ENCODE measurements around the gene MBD2. TPM values are rescaled to one million over a fixed set of nuclear protein-coding genes. Genes with fewer than 3 reads are reported as not detected.

Gene MBD2
- total RNA-seq, 2 experiments from 2014 or later: 39.2 to 176 TPM

- no TSS peak for BruUV-seq (replicated peaks)
- CTCF ChIA-PET (ENCODE audit: unreplicated experiment): no interaction called here
- H3K4me2 ChIP-seq (ENCODE audit: low read length): peak overlapping the region; percentile 97
- peak; percentile 32 for DNase-seq (ENCODE audit: low spot score)
- peaks cover 95% of the 10 kb centered on the region for H3K79me2 ChIP-seq (ENCODE audit: insufficient read depth, low read depth, low read length)
- peaks cover 10% of the 10 kb centered on the region; the same call in 1 of the 2 replicates for H4K20me1 ChIP-seq (ENCODE audit: insufficient read depth, low read length)
- POLR2A ChIA-PET: interaction anchor here (0.7 to 7.3 kb wide), 11 partner anchors 9 to 635 kb away, joined by 3 to 53 read pairs (median 3); no protein-coding TSS in a partner anchor
- H3K9me3 ChIP-seq (ENCODE audit: low read length): no peaks in the 10 kb centered on the region
- TF ChIP-seq CTCF (conservative IDR thresholded peaks at IDR 0.05; ENCODE audit: low read length): no peak
- no peak for TF ChIP-seq EZH2phosphoT487 (IDR thresholded peaks at IDR 0.05; ENCODE audit: borderline replicate concordance, low read depth, low read length)
- H3K9me2 ChIP-seq (ENCODE audit: insufficient read depth, low read length): no peaks in the 10 kb centered on the region
- H3K4me1 ChIP-seq (ENCODE audit: insufficient read depth, low read length, poor library complexity, severe bottlenecking): peaks cover 92% of the 10 kb centered on the region
- H3K27ac ChIP-seq (ENCODE audit: low read depth, low read length, poor library complexity, severe bottlenecking): peak overlapping the region; percentile 98
- peaks cover 50% of the 10 kb centered on the region for H3K36me3 ChIP-seq (ENCODE audit: insufficient read depth, low read length)
- peak overlapping the region; percentile 63 for H3K4me3 ChIP-seq (ENCODE audit: low read depth, low read length, poor library complexity, severe bottlenecking)
- intact Hi-C loops (cut with micrococcal nuclease; ENCODE audit: unreplicated experiment): loop anchor here (1.0 kb wide), 1 partner anchor 11 kb away; no protein-coding TSS in a partner anchor
- no peak overlapping the region for H2AFZ ChIP-seq (ENCODE audit: low read length)
These were observed 14.8 kb downstream of the MBD2 start for GRCh38 chr18:54209471-54210180.

- intact Hi-C loops (cut with micrococcal nuclease; ENCODE audit: unreplicated experiment): no loop called here
These were observed 18.0 kb downstream of the MBD2 start for GRCh38 chr18:54206447-54206846.

More at GRCh38 chr18:54206447-54206846, 18.0 kb downstream of the MBD2 start:
- H3K4me2 ChIP-seq (ENCODE audit: low read length): peak overlapping the region; percentile 44
- POLR2A ChIA-PET: interaction anchor here (2.5 to 7.3 kb wide), 2 partner anchors 12 to 15 kb away, joined by 12 to 53 read pairs; no protein-coding TSS in a partner anchor
- no peak for TF ChIP-seq CTCF (conservative IDR thresholded peaks at IDR 0.05; ENCODE audit: low read length)
- TF ChIP-seq EZH2phosphoT487 (IDR thresholded peaks at IDR 0.05; ENCODE audit: borderline replicate concordance, low read depth, low read length): no peak
- BruUV-seq (replicated peaks): no TSS peak
- H3K36me3 ChIP-seq (ENCODE audit: insufficient read depth, low read length): peaks cover 69% of the 10 kb centered on the region
- DNase-seq (ENCODE audit: low spot score): no peak
- CTCF ChIA-PET (ENCODE audit: unreplicated experiment): no interaction called here
- peak overlapping the region; percentile 12 for H3K4me3 ChIP-seq (ENCODE audit: low read depth, low read length, poor library complexity, severe bottlenecking)
- peak overlapping the region; percentile 22 for H3K27ac ChIP-seq (ENCODE audit: low read depth, low read length, poor library complexity, severe bottlenecking)
- H3K79me2 ChIP-seq (ENCODE audit: insufficient read depth, low read depth, low read length): peaks cover 97% of the 10 kb centered on the region
- H3K9me2 ChIP-seq (ENCODE audit: insufficient read depth, low read length): no peaks in the 10 kb centered on the region
- H3K4me1 ChIP-seq (ENCODE audit: insufficient read depth, low read length, poor library complexity, severe bottlenecking): peaks cover 75% of the 10 kb centered on the region
- no peaks in the 10 kb centered on the region for H3K9me3 ChIP-seq (ENCODE audit: low read length)
- H4K20me1 ChIP-seq (ENCODE audit: insufficient read depth, low read length): peaks cover 10% of the 10 kb centered on the region; the same call in 1 of the 2 replicates
- no peak overlapping the region for H2AFZ ChIP-seq (ENCODE audit: low read length)
